RPMI7951 (cell line): ENCODE results near the gene GPATCH11. TPM values are rescaled to one million over a fixed set of nuclear protein-coding genes. Genes with fewer than 3 reads are reported as not detected.

Experiments
- DNase-seq: peaks from one replicate; pipeline ENCODE4 v3.0.0-alpha.2; 2012; ENCODE audit warnings: low read depth
- total RNA-seq: library from RNA; depleted of rRNA; stranded (reverse); fragments of >200 nt; shearing (Covaris generic); gene quantifications from 2 replicates; pipeline ENCODE4 v1.2.3, GENCODE V29; 2014; rRNA removed

GPATCH11 gene
- total RNA-seq = 14.1 and 16.5 TPM in 2 replicates

DNA sequence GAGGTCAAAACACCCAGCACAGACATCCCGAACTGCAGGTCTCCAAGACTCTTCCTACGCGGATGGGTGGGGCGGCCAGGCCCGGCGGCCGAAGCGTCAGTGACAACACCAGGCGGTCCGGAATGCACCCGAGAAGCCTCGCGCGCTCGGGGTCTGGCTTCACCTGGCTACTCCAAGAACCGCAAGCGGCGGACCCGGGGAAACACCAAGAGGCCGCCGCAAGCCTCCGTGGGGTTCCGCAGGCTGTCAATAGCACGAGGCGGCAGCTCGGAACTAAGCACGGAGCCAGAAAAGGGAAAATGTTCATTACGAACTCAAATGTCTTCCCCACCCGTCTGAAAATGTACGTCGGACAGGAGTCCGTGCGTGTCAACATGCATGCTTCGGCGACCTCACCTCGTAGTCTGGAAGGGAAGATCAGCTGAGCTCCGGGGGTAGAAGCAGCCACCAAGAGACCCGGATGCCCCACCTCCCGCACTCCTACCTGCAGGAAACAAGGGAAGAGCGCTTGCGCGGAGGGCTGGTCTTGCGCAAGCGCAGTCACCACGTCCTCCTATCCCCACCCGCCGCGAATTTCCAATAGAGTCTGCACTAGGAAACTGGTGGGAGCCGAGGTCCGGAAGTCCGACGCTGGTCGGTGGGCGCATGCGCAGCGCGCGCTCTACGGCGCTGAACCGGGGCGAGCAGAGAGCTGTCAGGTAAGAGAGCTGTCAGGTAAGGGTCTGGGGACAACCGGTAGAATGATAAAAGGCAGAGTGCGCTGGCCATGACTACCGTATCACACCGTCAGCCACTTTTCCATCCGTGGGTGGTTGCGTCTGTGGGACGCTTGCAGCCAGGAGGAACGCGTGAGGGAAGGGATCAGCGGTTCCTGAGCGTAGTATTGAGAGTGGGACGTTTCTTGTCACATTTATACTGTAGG, at the start of gene GPATCH11, which contains the start of gene HEATR5B:
GPATCH11 (plus strand) TSS at position 646 of the 922 bp plus-strand sequence. CDS start 3,864 bp downstream, outside the sequence.
HEATR5B (minus strand) TSS at position 500 of the 922 bp plus-strand sequence. CDS start 958 bp downstream, outside the sequence.
- DNase-seq = peak; percentile 93

DNA sequence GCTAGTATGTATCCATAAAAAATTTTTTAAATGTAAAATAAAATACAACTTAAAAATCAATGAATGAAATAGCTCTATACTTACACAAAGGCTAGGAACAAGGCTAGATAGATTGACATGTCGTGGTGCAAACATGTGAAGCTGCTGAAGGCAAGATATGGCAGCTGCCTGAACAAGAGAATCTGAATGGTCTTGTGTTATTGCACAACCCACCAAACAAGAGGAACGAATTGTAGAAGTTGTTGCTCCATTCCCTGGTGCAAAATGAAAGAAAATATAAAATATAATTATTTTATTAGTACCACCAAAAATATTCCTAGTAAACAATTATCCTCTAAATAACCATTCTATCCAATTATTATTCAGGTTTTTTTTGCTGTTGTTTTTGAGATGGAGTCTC, 46.5 kb upstream of the GPATCH11 start:
- DNase-seq = no peak

DNA sequence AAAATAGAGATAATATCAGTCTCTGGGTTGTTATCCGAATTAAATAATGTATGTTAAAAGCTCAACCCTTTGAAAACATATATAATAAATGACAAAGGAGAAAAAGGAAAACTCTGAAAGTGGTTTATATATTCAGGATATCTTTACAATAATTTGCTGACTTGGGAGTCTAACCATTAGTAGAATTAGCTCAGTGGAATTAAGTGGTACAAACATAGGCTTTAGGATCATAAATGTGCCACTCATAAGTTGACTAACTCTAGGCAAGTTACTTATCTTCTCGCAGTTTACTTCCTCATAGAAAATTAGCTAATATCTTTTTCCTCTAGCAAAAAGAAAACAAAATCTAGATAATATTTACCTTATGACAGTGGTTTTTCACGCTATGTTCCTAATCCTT, 44.7 kb upstream of the GPATCH11 start:
- DNase-seq = no peak

DNA sequence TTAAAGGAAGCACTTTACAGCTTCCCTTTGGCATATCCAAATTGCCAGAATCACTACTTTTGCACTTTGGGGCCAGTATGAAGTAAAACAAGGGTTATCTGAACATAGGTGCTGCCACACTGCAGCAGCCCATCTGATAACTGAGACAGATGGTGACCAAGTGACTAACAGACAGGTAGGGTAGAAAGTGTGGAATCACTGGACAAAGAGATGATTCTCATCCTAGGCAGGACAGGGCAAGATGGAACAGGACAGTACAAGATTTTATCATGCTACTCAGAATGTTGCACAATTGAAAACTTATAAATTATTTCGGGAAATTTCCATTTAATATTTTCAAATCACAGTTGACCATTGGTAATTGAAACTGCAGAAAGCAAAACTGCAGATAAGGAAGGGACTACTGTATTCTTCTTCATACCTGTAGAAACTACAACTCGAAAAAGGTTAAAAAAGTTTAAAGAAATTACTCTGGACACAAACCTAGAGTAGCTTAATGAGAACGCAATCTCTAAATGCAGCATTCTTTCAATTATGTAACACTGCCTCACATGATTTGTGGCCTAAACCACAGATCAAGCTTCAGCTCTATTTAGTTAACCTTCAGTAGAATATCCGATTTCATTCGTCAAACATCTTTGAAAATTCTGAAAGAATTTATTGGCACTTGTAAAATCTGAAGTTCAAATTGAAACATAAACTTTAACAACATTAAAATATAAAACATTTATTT, 31.6 kb upstream of the GPATCH11 start:
- DNase-seq = no peak

DNA sequence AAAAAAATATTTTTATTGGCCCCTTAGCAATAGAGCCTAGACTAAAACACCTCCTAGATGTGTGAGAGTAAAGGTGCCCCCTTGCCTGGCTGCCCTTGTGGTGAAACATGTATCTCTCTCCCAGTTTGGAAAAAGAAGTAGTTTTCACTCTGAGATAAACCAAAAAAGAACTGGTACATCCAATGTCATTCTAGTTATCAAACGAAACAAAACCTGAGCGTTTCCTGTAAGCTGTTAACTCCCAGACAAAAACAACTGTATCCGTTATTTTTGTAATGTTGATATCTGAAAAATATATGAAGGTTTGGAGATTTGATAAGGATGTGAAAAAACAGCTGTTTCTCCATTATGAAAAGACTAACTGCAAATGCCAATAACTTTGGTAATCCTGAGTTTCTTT, 24.5 kb upstream of the GPATCH11 start:
- no peak for DNase-seq

DNA sequence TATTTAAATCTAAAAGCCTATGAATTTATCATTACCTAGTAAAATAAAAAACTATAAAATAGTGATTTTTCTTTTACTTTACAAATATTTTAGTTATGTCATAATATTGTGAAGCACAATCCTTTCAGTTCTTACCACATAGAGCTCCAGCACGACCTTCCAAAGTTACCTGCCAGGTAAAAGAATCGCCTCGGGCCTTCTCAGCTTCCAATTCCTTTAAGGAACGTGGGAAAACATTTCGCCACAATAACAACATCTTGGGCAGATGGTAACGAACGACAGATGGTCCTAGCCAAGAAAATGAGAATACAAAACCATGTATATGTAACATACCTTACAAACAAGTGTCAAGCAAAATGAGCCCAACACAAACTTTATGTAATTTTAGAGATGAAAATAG, 23.9 kb upstream of the GPATCH11 start:
- no peak for DNase-seq

DNA sequence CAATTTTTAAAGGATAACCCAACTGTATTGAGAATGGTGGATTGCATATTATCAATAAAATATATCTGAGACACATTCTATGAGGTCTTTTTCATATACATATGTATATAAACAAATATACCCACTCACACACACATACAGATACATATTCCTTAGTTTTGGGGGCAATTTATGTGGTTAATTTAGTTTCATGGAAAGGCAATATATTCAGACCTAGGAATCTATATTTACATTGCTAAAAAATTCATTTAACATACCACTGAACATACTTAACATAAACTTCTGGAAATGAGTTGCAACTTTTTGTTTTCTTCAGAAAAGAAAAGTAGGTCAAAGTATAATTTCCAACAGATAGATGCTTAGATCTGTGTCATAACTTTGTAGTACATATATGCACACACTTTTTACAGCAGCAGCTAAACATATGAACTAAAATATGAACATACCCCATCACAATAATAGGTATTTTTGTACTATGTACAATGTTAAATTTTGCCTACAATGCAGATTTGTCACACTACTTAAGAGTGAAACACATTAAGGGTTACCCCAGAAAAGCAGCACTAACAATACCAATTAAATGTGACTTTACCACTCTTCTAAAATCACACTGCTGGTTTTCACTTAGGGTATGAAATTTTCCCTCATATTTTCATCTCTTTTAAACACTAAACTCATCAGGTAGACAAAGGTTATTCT, 23.2 kb upstream of the GPATCH11 start:
- DNase-seq = no peak

DNA sequence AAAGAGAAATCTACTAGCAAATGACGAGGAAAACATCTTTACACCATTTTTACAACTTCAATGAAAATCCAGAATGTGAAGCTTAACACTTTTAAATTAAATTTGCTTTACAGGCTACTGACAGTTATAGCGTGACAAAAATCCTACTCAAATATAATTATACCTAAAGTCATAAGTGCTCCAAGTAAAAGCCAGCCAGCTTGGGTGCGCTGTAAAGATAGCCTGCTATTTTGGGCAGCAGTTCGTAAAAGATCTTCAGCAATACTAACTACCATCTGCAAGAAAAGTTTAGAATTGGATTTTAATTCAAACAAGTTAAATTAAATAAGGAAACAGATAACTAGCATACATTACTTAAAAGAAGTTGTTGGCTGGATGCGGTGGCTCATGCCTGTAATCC, 22.5 kb upstream of the GPATCH11 start:
- no peak for DNase-seq

DNA sequence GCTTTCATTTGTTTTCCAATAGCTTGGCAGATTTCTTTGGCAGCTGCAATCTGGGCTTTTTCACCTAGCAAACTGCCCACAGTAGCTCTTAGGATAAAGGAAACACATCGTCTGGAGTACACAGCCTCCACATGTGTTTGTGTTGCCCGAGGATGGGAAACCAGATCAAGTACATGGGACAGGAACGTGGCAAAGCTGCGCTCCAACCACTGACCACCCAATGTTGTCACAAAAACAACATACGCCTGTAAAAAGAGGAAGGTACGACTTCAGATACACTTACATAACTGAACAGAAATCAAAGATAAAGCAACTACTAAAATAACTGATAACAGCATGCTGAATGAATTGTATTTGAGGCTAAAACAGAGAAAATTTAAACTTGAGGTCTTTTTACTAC, 15.6 kb upstream of the GPATCH11 start:
- DNase-seq = no peak

DNA sequence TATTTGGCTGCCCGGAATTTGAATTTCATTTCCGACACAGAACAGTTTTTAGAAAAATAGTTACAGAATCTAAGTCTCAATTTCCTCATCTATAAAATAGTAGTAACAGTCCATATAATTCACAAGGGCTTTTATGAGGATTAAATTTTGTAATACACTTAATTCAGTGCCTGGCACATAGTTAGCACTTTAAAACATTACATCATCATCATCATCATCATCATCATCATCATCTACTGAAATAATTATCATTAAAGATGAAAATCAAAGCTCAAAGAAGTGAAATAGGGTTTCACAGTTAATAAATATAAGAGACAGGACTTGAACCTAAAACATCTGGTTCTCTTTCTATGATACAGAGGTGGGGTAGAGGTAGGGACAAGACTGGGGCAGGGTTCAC, 13.4 kb upstream of the GPATCH11 start:
- no peak for DNase-seq

DNA sequence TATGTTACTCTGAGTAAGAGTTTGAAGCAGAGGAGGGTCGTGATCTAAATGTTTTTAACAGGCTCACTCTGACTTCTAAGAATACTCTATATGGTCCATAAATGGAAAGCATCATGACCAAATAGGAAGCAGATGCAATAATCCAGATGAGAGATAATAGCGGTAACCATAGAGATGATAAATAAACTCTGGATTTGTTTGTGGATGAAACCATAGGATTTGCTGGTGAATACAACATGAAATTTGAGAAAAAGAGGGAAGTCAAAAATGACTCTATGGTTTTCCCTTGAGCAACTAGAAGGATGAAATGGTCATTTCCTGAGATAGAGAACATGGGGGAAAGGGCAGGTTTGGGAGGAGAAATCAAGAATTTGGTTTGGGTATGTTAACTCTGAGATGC, 4.1 kb upstream of the GPATCH11 start:
- peak; percentile 18 for DNase-seq

DNA sequence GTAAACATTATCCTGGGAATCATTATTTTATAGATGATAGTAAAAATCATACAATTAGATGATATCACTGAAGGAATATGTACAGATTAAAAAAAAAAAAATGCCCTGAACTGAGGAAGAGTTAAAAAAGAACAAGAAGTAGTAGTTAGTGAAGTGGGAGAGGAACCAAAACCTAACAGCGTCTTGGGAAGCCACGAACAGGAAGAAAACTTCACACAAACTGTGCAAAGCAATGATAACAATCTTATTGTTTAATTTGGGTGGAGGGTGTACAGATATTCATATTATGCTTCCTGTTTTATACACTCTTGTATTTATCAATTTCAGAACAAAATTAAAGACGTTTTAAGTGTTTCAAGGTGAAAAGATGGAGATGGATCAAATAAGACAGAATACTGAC, 3.6 kb upstream of the GPATCH11 start:
- no peak for DNase-seq

DNA sequence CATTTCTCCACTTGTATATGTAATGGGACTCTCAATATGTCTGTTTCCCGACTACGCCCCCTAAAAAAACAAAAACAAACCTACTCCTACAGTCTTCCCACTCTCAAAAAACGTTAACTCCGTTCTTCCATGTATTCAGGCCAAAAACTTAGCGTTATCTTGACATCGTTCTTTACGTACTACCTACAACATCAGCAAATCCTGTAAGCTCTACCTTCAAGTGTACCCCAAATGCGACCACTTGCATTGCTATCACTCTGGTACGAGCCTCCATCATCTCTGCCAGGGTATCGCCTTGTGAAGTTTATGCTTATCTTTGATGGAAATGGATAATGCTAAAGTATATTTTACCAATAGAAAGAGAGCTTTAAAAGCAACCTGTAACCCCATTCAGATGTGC, 479 bp downstream of the GPATCH11 start:
- no peak for DNase-seq

DNA sequence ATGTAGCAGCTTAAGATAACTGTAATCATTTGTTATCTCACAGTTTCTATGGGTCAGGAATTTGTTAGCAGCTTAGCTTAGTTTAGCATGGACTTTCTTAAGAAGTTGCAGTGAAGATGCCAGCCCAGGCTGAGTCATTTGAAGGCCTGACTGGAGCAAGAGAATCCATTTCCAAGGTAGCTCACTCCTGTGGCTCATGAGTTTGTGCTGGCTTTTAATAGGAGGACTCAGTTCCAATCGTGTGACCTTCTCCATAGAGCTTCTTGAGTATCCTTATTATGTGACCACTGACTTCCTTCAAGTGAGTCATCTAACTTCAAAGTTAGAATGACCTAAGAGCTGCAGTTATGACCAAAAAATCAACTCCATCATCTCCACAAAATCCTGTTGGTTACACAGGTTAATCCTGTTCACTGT, 1.4 kb downstream of the GPATCH11 start:
- peak; percentile 69 for DNase-seq

DNA sequence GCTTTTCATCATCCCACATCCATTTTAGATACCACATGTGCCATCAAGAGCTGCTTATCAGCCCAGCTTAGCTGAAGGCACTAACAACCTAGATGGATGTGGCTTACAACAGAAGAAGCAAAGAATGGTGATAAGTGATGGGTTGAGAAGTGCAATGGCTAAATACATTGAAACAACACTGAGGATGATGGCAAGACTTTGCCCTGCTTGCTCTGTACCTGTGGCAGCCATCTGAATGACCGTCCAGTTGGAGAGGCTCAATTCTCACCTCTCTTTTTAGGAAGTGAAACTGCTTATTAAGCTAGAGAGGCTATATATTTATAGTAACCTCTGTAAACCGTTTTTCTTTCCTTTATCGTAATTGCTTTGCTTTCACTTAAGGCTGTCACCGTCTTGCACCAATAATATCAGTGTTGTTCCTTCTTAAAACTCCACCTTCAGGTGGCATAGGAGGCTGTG, 5.7 kb downstream of the GPATCH11 start:
- no peak for DNase-seq

DNA sequence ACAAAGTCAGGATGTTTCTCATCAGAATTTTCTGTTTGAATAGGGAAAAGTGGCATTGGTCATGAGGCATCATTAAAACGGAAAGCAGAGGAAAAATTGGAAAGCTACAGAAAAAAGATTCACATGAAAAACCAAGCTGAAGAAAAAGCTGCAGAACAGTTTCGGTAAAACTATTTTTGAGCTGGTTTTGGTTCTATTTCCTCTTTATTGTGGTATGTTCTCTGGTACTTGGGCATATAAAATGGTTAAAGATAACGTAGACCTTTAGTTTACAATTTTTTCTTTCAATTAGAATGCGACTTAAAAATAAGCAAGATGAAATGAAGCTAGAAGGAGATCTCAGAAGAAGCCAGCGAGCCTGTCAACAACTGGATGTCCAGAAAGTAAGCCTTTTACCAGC, 7.6 kb downstream of the GPATCH11 start:
- no peak for DNase-seq

DNA sequence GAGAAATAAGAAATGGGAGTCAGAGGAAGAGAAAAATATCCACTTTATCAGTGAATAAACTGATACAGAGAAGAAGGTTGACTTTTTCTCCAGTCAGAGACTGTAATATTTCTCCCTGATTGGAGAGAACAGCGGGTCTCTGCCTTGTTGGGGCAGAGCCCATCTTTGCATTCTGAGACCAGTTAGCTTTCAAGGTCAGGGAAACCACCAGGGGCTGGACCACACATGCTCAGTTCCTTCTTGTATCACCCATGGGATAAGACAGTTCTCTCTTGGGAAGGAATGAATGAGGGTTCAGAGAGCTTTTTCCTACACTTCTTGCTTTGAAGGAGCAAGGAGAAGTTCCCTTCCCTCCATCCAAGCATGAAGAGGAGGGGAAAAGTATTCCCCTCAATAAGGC, 12.2 kb downstream of the GPATCH11 start:
- no peak for DNase-seq

DNA sequence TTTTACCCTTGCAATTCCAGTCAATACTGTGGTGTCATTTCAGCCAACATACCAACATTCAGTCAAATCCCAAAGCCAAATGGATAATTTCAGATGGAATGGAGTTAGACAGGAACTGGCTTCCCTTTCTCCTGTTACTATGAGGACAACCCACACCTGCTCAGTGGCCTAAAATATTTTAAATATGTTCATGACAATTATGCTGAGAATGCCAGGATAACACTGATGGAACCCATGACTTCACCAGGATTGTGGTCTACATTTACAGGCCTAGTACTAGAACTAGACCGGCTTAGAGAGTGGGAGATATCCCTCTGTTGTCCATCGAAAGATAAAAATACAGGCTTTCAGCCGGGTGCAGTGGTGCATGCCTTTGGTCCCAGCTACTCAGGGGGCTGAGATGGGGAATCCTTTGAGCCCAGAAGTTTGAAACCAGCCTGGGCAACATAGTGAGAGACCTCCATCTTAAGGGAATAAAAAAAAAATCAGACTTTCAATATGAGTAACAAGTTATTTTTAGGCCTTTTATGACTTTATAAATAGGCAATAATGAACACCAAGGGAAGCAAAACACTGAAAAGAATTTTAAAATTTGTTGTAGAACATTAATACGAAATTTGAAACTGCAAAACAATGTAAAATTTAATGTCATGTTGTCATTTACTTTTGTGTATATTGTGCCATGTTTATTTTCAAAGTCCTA, 14.2 kb downstream of the GPATCH11 start:
- no peak for DNase-seq

DNA sequence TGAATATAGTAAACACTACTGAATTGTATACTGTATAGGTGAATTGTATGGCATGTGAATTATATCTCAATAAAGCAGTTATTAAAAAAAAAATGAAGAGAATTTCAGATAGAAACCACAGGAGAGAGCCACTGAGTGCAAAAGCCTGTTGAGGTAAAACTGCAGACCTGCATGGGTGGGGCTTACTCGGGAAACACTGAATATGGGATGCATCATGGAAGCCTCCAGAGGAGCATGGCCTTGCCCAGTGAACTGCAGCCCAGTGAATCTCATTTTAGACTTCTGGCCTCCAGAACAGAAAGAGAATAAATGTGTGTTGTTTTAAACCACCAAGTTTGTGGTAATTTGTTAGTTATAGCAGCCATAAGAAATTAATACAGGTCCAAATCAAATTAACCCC, 15.7 kb downstream of the GPATCH11 start:
- DNase-seq = no peak

DNA sequence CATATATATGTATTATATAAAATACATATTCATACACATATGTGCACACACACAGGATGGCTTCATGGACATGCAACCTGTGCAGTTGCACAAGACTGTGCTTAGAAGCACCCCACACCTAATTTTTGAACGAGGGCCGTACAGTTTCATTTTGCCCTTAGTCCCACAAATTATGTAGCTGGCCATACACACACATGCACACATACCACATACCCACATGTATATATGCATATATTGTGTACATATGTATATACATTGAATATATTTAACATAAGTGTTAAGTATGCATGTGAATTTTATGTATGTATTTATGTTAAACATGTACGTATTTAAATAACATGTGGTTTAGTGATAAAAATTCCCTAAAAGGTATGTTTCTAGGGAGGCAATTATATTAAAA, 18.3 kb downstream of the GPATCH11 start:
- DNase-seq = no peak

DNA sequence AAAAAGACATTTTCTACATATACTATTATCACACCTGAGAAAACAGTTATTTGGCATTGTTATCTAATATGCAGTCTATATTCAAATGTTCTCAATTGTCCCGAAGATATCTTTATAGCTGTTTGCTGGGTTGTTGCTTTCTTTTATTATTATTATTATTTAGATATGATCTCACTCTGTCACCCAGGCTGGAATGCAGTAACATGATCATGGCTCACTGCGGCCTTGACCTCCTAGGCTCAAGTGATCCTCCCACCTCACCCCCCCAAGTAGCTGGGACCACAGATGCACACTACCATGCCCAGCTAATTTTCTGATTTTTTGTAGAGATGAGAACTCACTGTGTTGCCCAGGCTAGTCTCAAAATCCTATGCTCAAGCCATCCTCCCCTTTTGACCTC, 19.9 kb downstream of the GPATCH11 start:
- DNase-seq = no peak
